Umbilical cord (tissue), 2 donors: ENCODE data around the gene CTAGE8. TPM values are rescaled to one million over a fixed set of nuclear protein-coding genes. Genes with fewer than 3 reads are reported as not detected.
"Not testable (repeated sequence)": the region's sequence is repeated elsewhere in the genome, so short reads cannot be mapped to it uniquely, and the experiment has no call there.

Experiments
- DNase-seq: peaks from one replicate; pipeline ENCODE4 v3.0.0-alpha.2; 2015; ENCODE audit warnings: low spot score
- total RNA-seq: library from RNA; depleted of rRNA; stranded (reverse); fragments of >200 nt; gene quantifications from one replicate; pipeline ENCODE4 v1.2.3, GENCODE V29; 2014; ENCODE audit warnings: low replicate concordance; ENCODE audit not compliant: insufficient read depth

The CTAGE8 gene
- 17.1 TPM for total RNA-seq

DNA sequence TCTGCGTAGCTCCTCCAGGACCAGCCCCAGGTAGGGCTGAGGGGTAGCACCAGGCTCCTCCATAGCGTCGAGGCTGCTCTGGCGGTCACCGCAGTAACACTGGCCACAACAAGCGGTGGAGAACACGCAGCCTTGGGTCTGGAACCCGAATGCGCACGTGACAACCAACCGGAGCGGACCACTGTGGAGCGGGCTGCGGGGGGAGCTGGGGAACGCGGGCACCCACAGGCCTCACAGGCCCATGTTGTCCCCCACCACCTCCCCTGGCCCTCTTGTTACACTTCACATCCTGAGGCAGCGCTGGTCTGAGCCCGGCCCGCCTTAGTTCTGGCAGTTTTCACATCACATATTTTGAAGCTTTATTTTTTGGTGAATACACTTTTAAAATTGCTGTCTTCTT lies at the start of gene CTAGE8:
CTAGE8 (minus strand) TSS at position 101 of the 400 bp plus-strand sequence; CDS start at position 63, 38 bp downstream.
- DNase-seq: not testable (repeated sequence)

- DNase-seq: not testable (repeated sequence)
Observed at GRCh38 chr7:144317537-144317936, 48.4 kb upstream of the CTAGE8 start.

- DNase-seq: not testable (repeated sequence)
Observed at GRCh38 chr7:144311872-144312469, 42.9 kb upstream of the CTAGE8 start, which contains the start of gene OR2A1. OR2A1 (plus strand) TSS chr7:144312419; CDS start chr7:144318125, 5,706 bp downstream.

- DNase-seq: not testable (repeated sequence)
Observed at GRCh38 chr7:144311218-144311617, 42.1 kb upstream of the CTAGE8 start.

DNA sequence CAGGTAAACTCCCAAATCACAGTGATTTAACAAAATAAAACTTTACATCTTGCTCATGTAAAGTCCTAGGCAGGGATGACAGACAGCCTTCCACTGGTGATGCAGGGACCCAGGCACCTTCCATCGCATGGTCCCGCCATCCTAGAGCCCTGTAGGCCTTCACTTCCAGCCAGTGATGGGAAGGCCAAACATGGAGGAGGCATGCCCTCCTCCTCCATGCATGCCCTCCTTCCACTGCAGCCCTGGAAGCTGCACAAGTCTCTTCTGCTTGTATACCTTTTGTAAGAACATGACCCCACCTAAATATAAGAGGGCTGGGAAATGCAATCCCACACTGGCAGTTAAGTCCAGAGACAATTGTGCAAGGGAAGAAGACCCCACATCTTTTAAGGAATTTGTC lies 40.6 kb upstream of the CTAGE8 start:
- DNase-seq: not testable (repeated sequence)

DNA sequence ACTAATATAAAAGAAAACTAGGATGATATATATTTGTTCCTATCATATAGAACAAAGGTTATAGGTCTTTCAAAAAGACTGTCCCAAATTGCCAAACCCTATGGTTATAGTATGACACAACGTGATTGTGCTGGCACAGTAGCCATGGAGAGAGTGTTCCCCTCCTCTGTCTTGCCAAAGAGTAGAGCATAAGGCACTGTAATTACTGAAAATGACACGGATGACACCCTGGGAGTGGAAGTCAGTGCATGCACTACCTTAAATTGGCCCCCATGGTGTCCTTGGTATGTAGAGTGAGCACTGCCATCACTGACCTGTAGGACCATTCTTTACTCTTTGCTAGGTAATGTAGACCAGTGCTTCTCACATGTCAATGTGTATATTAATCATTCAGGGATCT lies 36.1 kb upstream of the CTAGE8 start:
- DNase-seq: not testable (repeated sequence)

DNA sequence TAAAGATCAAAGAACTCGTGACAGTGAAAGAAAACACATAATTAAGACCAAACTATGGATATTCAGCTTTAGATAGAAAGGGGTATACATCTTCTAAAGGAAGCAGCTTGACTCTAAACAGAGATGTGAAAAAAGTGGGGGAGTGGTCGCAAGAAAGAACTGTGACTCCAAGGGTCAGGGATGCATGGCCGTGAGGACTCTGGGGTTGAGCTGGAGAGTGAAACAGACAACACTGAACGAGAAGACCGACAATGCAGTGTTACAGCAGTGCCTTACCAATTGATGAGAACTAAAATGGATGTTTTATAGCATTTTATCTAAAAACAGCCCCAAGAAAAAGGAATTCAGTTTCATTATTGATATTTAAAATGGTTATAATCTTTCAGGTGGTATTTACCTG lies 34.5 kb upstream of the CTAGE8 start:
- not testable (repeated sequence) for DNase-seq

DNA sequence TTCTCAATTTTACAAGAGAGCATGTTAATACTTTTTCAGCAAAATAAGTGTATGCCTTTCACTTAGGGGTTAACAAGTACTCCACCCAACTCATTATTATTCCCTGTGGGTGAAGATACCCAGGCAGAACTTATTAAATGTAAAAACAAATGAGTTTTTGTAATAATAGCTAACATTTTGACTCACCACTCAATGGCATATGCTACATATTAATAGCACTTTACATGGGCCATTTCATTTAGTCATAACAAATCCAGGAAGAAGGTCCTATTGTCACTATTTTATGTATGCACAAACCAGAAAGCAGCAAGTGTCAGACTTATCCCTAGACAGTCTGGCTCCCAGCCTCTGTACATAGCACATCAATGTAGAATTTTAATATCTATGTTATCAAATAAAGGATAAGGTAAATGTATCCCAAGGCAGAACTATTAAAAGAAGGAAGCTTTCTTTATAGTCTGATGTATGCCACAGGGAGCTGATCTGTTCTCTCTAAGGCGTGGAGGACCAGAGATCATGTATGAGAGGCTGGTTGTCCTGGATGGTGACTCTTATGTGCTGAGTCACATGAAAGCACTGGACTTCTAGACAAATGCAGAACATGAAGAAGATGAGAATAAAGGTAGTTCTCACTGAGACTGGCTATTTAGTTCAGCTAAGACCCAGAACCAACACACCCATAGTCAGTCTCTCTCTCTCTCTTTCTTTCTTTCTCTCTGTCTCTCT lies 33.7 kb upstream of the CTAGE8 start:
- DNase-seq: not testable (repeated sequence)

- not testable (repeated sequence) for DNase-seq
Observed at GRCh38 chr7:144293794-144294499, 24.9 kb upstream of the CTAGE8 start.

DNA sequence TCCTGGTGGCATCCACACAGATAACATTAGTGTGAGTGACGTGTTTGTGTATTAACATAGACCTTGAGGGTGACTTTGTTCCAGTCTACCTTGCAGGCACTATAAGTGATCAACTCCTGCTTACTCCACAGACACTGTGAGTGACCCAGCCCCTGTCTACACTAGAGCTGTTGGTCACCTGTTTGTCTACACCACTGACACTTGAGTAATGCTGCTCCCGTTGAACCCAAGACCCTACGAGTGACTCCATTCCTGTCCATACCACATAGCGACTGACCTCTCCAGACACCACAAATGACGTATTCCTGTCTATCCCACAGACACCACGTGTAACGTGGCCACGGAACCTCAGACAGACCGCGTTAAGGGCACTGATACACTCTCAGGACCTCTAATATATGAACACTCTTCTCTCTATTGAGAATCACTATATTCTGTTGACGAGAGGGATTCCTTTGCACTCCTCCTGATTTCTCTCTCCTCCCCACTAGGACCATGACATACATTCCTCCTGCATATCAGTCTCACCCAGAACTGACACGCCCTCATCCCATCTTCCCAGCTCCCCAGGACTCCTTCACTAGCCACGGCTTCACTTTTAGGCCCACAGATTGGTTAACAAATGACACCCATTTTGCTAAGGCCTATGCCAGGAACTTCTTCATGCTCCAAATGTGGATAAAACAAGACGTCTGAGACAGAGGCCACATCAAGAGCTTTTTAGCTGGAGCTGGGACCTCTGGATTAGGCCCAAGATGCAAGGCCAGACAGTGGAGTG lies 23.5 kb upstream of the CTAGE8 start:
- not testable (repeated sequence) for DNase-seq

GRCh38 chr7:144291607-144292006 lies 22.5 kb upstream of the CTAGE8 start:
- DNase-seq: not testable (repeated sequence)

DNA sequence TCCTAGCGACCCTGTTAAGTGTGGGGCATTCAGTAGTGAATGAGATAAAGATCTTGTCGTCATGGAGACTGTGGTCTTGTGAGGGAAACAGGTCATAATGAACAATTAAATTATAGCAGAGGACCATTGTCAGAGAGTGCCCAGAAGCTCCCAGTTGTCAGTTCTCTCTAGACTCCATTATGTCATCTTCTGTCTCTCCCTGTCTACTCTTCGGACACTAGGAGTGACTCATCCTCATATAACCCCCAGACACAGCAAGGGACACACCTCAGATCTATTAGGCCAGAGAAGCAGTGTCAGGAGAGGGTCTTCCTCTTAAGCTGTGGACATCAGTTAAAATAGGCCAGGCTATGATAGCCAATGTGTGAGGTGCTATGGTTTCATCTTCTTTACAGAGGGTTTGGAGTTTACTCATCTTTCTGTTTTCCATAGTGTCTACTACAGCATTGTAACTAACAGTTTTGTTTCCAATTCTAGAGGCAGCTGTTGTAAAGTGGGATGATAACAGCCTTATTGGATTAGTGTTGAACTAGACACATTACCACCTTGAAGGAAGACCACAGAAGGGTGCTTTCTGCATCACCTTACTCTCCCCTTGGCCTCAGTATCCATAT lies 18.2 kb upstream of the CTAGE8 start:
- not testable (repeated sequence) for DNase-seq

- DNase-seq: not testable (repeated sequence)
Observed at GRCh38 chr7:144283716-144284115, 14.6 kb upstream of the CTAGE8 start.

DNA sequence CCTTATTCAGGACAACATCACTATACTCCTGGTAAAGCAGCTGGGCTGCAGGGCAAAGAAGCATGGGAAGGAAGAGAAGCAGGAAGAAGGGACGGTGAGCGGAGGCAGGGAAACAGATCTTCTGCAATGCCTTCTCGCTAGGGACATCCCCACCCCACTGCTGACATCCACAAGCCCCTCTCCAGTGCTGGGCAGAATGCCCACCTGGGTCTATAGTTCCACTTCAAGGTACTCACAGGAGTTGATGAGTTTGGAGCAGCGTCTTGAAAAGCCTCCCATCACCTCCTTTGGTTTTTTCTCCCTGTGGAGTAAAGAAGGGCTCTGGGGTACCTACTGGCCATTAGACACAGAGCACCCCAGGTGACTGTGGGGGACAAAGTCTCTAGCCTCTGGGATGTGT lies 13.4 kb upstream of the CTAGE8 start:
- DNase-seq: not testable (repeated sequence)

- not testable (repeated sequence) for DNase-seq
Observed at GRCh38 chr7:144281981-144282380, 12.9 kb upstream of the CTAGE8 start.

- DNase-seq: not testable (repeated sequence)
Observed at GRCh38 chr7:144280010-144280409, 10.9 kb upstream of the CTAGE8 start.

GRCh38 chr7:144275281-144275680 lies 6.2 kb upstream of the CTAGE8 start:
- DNase-seq: not testable (repeated sequence)

- not testable (repeated sequence) for DNase-seq
Observed at GRCh38 chr7:144264692-144265091, 4.4 kb downstream of the CTAGE8 start, which contains the start of gene OR2A7. OR2A7 (minus strand) TSS chr7:144264792; CDS start chr7:144259628, 5,164 bp downstream.

- not testable (repeated sequence) for DNase-seq
Observed at GRCh38 chr7:144262128-144262527, 7.0 kb downstream of the CTAGE8 start.

DNA sequence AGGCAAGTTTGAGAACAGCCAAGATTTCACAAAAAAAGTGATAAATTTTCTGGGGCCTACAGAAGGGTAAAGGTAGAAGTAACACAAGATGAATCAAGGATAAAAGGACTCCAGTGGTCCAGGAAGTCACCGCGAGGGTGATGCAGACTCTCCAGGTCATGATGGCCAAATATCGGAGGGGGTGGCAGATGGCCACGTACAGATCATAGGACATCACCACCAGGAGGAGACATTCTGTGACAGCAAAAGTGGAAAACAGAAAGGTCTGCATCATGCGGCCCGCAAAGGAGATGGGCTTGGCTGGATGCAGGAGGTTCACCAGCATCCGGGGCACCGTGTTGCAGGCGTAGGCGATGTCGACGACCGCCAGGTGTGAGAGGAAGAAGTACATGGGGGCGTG lies 10.0 kb downstream of the CTAGE8 start:
- DNase-seq: not testable (repeated sequence)

DNA sequence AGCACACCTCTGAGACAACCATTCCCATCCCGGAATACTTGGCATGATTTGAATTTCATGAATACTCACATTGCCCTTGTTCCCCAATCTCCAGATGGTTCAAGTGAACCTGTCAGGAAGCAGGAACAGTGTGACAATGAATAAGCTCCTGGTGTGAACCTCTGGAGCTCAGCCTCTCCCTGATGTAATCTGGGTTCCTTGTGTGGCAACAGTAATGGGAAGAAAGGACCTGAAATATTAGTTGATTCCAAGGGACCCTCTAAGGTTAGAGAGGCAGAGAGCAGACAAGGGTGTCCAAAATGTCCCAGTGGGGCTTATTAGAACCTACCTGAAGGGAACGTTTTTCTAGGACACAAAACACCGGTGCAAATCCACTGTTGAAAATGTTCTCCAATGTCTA lies 13.0 kb downstream of the CTAGE8 start:
- no peak for DNase-seq
